ENCODE data around the gene S100A9. TPM values are rescaled to one million over a fixed set of nuclear protein-coding genes. Genes with fewer than 3 reads are reported as not detected.

The S100A9 gene
- total and polyA plus RNA-seq, 2 experiments from 2014 or later: 3.2 to 6.4 TPM

DNA sequence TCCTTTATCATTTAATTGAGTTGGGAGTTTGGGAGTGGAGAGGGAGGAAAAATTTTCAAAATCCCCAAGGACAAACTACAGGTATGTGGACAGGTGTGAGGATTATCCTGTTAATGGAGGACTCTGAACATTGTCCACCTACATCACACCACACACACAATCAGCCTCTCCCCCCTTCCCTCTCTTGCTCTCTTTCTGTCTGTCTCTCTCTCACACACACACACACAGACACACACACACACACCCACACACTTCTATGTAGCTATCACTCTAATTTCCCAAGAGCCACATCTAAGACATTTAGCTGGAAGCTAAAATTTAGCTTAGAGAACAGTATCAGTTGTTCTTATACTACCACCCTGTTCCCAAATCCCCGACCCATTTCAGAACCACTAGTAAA, 31.7 kb downstream of the S100A9 start:
- DNase-seq (ENCODE audit: low spot score): no peak
- Histone ChIP-seq H2AFZ (no peak overlapping the region), H3K27me3 (no peaks in the 10 kb centered on the region), H3K4me3 (no peak overlapping the region), H3K4me1 (ENCODE audit: insufficient read depth) (no peaks in the 10 kb centered on the region), H3K36me3 (replicated peaks; ENCODE audit: insufficient read depth, low read depth) (no peaks in the 10 kb centered on the region), H3K9me3 (ENCODE audit: low read depth) (no peaks in the 10 kb centered on the region), H3K9me2 (replicated peaks; ENCODE audit: insufficient read depth) (no peaks in the 10 kb centered on the region), H3K4me2 (no peak overlapping the region), H3K27ac (no peak overlapping the region), H4K20me1 (ENCODE audit: insufficient read depth, poor library complexity, severe bottlenecking) (no peaks in the 10 kb centered on the region), H3K79me2 (no peaks in the 10 kb centered on the region)
- no peak for TF ChIP-seq EZH2phosphoT487 (IDR thresholded peaks at IDR 0.05; ENCODE audit: low read depth, severe bottlenecking, unreplicated experiment)
- TF ChIP-seq, protein P1, sequence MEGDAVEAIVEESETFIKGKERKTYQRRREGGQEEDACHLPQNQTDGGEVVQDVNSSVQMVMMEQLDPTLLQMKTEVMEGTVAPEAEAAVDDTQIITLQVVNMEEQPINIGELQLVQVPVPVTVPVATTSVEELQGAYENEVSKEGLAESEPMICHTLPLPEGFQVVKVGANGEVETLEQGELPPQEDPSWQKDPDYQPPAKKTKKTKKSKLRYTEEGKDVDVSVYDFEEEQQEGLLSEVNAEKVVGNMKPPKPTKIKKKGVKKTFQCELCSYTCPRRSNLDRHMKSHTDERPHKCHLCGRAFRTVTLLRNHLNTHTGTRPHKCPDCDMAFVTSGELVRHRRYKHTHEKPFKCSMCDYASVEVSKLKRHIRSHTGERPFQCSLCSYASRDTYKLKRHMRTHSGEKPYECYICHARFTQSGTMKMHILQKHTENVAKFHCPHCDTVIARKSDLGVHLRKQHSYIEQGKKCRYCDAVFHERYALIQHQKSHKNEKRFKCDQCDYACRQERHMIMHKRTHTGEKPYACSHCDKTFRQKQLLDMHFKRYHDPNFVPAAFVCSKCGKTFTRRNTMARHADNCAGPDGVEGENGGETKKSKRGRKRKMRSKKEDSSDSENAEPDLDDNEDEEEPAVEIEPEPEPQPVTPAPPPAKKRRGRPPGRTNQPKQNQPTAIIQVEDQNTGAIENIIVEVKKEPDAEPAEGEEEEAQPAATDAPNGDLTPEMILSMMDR (IDR thresholded peaks at IDR 0.05; ENCODE audit: poor library complexity): no peak
- TF ChIP-seq EZH2 (IDR thresholded peaks at IDR 0.05; ENCODE audit: borderline replicate concordance): no peak
- WGBS (ENCODE audit: low lambda C conversion rate, missing lambda C conversion rate): 65% methylated on average over 1 of the region's 1 CpG

DNA sequence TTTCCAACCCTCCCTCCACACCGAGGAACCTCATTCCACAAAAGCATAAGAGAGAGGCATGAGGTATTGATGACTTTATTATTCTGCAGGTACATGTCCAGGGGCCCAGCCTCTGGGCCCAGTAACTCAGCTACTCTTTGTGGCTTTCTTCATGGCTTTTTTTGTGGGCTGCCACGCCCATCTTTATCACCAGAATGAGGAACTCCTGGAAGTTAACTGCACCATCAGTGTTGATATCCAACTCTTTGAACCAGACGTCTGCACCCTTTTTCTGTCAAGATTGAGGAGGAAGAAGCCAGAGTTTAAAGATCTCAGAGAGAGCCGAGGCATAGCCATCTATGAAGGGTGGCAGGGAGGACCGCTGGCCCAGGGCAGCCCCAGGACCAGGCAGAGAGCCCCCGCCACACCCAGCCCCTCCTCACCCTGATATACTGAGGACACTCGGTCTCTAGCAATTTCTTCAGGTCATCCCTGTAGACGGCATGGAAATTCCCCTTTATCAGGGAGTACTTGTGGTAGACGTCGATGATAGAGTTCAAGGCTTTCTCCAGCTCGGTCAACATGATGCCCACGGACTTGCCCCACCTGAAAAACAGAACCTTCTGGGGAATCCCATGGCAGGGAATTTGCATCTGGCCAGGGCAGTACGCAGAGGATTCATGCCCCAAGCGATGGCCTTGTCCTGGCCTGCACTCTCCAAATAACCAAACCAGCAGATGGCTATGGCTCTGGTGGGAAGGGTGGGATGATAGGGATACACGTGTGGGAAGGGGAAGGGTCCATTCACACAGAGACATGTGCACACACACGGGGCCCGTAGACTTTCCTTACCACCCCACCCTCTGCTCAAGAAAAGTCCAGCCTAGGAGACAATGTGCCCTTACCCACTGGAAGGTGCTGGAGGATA, 32.6 kb downstream of the S100A9 start:
- Histone ChIP-seq H3K79me2 (no peaks in the 10 kb centered on the region), H4K20me1 (ENCODE audit: insufficient read depth, poor library complexity, severe bottlenecking) (no peaks in the 10 kb centered on the region), H3K4me1 (ENCODE audit: insufficient read depth) (no peaks in the 10 kb centered on the region), H3K4me2 (no peak overlapping the region), H2AFZ (no peak overlapping the region), H3K27ac (no peak overlapping the region), H3K9me2 (replicated peaks; ENCODE audit: insufficient read depth) (no peaks in the 10 kb centered on the region), H3K27me3 (no peaks in the 10 kb centered on the region), H3K36me3 (replicated peaks; ENCODE audit: insufficient read depth, low read depth) (no peaks in the 10 kb centered on the region), H3K4me3 (no peak overlapping the region), H3K9me3 (ENCODE audit: low read depth) (no peaks in the 10 kb centered on the region)
- TF ChIP-seq EZH2 (IDR thresholded peaks at IDR 0.05; ENCODE audit: borderline replicate concordance): no peak
- TF ChIP-seq EZH2phosphoT487 (IDR thresholded peaks at IDR 0.05; ENCODE audit: low read depth, severe bottlenecking, unreplicated experiment): no peak
- TF ChIP-seq, protein P1 (IDR thresholded peaks at IDR 0.05; ENCODE audit: poor library complexity): no peak
- no peak for DNase-seq (ENCODE audit: low spot score)
- 74% methylated on average over 17 of the region's 17 CpGs for WGBS (ENCODE audit: low lambda C conversion rate, missing lambda C conversion rate)

DNA sequence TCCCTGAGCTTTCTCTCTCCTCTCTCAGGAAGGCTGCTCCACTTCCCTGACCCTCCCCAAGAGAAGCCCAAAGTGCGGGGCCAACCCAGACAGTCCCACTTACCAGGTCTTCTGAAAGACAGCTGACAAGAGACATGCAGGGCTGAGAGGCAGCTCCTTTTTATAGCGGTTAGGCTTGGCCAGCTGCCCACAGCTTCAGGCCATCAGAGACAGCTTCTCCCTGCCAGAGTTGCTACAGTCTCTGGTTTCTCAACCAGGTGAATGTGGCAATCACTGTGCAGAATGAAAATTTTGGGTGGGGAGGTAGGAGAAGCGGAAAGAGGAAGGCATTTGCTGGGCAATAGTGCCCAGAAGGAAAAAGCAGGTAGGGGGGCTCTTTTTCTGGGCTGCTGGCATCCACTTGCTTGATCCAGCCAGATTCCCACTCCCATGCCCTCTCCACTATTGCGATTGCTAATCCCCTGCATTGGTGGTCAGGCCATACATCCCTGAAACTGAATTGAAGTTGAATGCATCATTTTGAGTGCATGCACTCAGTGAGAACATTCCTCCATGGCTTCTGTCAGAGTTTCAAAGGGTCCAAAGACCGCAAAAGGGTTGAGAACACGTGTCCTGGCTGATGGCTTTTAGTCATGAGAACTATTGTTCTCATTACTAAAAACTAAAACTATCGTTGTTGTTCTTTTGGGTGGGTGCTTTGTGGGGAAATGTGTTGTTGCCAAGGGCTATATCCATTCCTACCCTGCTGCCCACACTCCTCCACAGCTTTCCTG, 33.5 kb downstream of the S100A9 start, which contains the start of gene S100A8:
TSS of gene S100A8 (minus strand) at position 136 of the 773 bp plus-strand sequence. CDS start 538 bp downstream, outside the sequence.
- no peaks in the 10 kb centered on the region for H3K4me1 ChIP-seq (ENCODE audit: insufficient read depth)
- no peak for DNase-seq (ENCODE audit: low spot score)
- H3K79me2 ChIP-seq: no peaks in the 10 kb centered on the region
- H4K20me1 ChIP-seq (ENCODE audit: insufficient read depth, poor library complexity, severe bottlenecking): no peaks in the 10 kb centered on the region
- H3K9me3 ChIP-seq (ENCODE audit: low read depth): no peaks in the 10 kb centered on the region
- no peaks in the 10 kb centered on the region for H3K36me3 ChIP-seq (replicated peaks; ENCODE audit: insufficient read depth, low read depth)
- 70% methylated on average over 7 of the region's 7 CpGs for WGBS (ENCODE audit: low lambda C conversion rate, missing lambda C conversion rate)
- H2AFZ ChIP-seq: no peak within 1 kb of the TSS
- H3K27ac ChIP-seq: no peak within 1 kb of the TSS
- no peaks in the 10 kb centered on the region for H3K27me3 ChIP-seq
- H3K4me2 ChIP-seq: no peak within 1 kb of the TSS
- H3K4me3 ChIP-seq: no peak within 1 kb of the TSS
- TF ChIP-seq EZH2phosphoT487 (IDR thresholded peaks at IDR 0.05; ENCODE audit: low read depth, severe bottlenecking, unreplicated experiment): no peak
- TF ChIP-seq, protein P1 (IDR thresholded peaks at IDR 0.05; ENCODE audit: poor library complexity): no peak
- no peak for TF ChIP-seq EZH2 (IDR thresholded peaks at IDR 0.05; ENCODE audit: borderline replicate concordance)
- H3K9me2 ChIP-seq (replicated peaks; ENCODE audit: insufficient read depth): no peaks in the 10 kb centered on the region
